HepG2 (cell line): ENCODE data around the gene RAB9A.

Experiments
- ERF ChIP-seq: IDR thresholded peaks from 2 replicates; pipeline ENCODE4 v1.6.1; 2018; ENCODE audit warnings: missing biosample characterization, missing genetic modification reagents
- HCFC1 ChIP-seq: fragments of 150-350 bp; IDR thresholded peaks from 2 replicates; pipeline ENCODE4 v1.6.1; 2014; ENCODE audit warnings: low read depth, low read length
- HNRNPK ChIP-seq: fragments of 200-400 bp; formaldehyde crosslinking; IDR thresholded peaks from 2 replicates; pipeline ENCODE4 v1.6.1; 2018; ENCODE audit warnings: low read length, low read depth, moderate library complexity, mild to moderate bottlenecking; ENCODE audit not compliant: poor library complexity, severe bottlenecking
- HNRNPLL ChIP-seq: fragments of 200-400 bp; formaldehyde crosslinking; IDR thresholded peaks from 2 replicates; pipeline ENCODE4 v1.6.1; 2017; ENCODE audit warnings: mild to moderate bottlenecking, low read depth, low read length; ENCODE audit not compliant: poor library complexity, severe bottlenecking
- NFE2L1 ChIP-seq: sonication (generic); formaldehyde crosslinking; IDR thresholded peaks from 2 replicates; pipeline ENCODE4 v1.4.0; 2020; ENCODE audit warnings: missing genetic modification reagents, mild to moderate bottlenecking, borderline replicate concordance
- PHF20 ChIP-seq: sonication (generic); formaldehyde crosslinking; IDR thresholded peaks from 2 replicates; pipeline ENCODE4 v1.5.0; 2020; ENCODE audit warnings: mild to moderate bottlenecking, missing genetic modification reagents
- SRF ChIP-seq: IDR thresholded peaks from 2 replicates; pipeline ENCODE4 v1.6.1; 2011; ENCODE audit warnings: mild to moderate bottlenecking, low read depth, low read length, moderate library complexity
- U2AF2 ChIP-seq: fragments of 200-400 bp; formaldehyde crosslinking; IDR thresholded peaks from 2 replicates; pipeline ENCODE4 v1.6.1; 2017; ENCODE audit warnings: low read depth, mild to moderate bottlenecking, low read length
- TF ChIP-seq, protein P1 (sequence below): sonication (generic); formaldehyde crosslinking; IDR thresholded peaks from 2 replicates; pipeline ENCODE4 v1.5.0; 2020; ENCODE audit warnings: mild to moderate bottlenecking, missing genetic modification reagents, moderate library complexity
- TF ChIP-seq, protein P2 (sequence below): IDR thresholded peaks from 2 replicates; pipeline ENCODE4 v1.6.1; 2016; ENCODE audit warnings: low read depth, borderline replicate concordance
- TF ChIP-seq, protein P3 (sequence below): IDR thresholded peaks from 2 replicates; pipeline ENCODE4 v1.6.1; 2016
- TF ChIP-seq, protein P4 (sequence below): sonication (generic); formaldehyde crosslinking; IDR thresholded peaks from 2 replicates; pipeline ENCODE4 v1.5.1; 2020; ENCODE audit warnings: mild to moderate bottlenecking, missing genetic modification reagents, borderline replicate concordance
- TF ChIP-seq, protein P5 (sequence below): sonication (generic); formaldehyde crosslinking; IDR thresholded peaks from 2 replicates; pipeline ENCODE4 v1.5.0; 2020; ENCODE audit warnings: mild to moderate bottlenecking, missing genetic modification reagents, borderline replicate concordance

DNA sequence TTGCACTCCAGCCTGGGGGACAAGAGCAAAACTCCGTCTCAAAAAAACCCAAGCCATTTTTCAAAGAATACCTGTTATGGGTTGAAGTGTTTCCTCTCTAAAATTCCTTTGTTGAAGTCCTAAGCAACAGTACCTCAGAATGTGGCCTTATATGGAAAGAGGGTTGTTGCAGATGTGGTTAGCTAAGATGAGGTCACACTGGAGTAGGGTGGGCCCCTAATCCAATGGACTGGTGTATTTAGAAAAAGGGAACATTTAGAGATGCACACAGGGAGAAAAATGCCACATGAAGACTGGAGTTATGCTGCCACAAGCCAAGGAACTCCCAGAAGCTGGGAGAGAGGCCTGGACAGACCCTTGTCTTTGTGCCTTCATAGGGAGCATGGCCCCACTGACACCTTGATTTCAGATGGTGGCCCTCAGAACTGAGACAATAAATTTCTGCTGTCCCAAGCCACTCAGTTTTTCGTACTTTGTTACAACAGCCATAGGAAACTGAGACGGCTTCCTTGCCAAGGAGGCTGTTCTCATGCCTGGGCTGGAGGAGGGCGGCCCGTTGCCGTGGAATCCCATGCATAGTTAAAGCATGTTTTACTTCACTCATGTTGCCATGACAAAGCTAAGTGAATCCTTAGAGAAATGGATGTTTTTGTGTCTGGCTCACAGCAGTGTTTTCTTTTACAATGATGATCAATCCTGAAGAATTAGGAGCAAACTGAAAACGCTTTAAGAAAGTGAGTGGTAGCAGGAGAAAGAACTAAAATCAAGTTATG lies 29.0 kb downstream of the RAB9A start:
- TF ChIP-seq, protein P1, sequence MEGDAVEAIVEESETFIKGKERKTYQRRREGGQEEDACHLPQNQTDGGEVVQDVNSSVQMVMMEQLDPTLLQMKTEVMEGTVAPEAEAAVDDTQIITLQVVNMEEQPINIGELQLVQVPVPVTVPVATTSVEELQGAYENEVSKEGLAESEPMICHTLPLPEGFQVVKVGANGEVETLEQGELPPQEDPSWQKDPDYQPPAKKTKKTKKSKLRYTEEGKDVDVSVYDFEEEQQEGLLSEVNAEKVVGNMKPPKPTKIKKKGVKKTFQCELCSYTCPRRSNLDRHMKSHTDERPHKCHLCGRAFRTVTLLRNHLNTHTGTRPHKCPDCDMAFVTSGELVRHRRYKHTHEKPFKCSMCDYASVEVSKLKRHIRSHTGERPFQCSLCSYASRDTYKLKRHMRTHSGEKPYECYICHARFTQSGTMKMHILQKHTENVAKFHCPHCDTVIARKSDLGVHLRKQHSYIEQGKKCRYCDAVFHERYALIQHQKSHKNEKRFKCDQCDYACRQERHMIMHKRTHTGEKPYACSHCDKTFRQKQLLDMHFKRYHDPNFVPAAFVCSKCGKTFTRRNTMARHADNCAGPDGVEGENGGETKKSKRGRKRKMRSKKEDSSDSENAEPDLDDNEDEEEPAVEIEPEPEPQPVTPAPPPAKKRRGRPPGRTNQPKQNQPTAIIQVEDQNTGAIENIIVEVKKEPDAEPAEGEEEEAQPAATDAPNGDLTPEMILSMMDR, result no peak
- no peak for TF ChIP-seq PHF20
- TF ChIP-seq HNRNPLL, result no peak
- TF ChIP-seq NFE2L1 (CRISPR knock-in tag), result no peak
- no peak for TF ChIP-seq ERF (CRISPR knock-in tag)
- TF ChIP-seq HCFC1, result no peak
- TF ChIP-seq, protein P2, sequence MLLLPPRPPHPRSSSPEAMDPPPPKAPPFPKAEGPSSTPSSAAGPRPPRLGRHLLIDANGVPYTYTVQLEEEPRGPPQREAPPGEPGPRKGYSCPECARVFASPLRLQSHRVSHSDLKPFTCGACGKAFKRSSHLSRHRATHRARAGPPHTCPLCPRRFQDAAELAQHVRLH (CRISPR knock-in tag), result no peak
- TF ChIP-seq, protein P3, sequence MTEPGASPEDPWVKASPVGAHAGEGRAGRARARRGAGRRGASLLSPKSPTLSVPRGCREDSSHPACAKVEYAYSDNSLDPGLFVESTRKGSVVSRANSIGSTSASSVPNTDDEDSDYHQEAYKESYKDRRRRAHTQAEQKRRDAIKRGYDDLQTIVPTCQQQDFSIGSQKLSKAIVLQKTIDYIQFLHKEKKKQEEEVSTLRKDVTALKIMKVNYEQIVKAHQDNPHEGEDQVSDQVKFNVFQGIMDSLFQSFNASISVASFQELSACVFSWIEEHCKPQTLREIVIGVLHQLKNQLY (CRISPR knock-in tag), result no peak
- TF ChIP-seq, protein P4, sequence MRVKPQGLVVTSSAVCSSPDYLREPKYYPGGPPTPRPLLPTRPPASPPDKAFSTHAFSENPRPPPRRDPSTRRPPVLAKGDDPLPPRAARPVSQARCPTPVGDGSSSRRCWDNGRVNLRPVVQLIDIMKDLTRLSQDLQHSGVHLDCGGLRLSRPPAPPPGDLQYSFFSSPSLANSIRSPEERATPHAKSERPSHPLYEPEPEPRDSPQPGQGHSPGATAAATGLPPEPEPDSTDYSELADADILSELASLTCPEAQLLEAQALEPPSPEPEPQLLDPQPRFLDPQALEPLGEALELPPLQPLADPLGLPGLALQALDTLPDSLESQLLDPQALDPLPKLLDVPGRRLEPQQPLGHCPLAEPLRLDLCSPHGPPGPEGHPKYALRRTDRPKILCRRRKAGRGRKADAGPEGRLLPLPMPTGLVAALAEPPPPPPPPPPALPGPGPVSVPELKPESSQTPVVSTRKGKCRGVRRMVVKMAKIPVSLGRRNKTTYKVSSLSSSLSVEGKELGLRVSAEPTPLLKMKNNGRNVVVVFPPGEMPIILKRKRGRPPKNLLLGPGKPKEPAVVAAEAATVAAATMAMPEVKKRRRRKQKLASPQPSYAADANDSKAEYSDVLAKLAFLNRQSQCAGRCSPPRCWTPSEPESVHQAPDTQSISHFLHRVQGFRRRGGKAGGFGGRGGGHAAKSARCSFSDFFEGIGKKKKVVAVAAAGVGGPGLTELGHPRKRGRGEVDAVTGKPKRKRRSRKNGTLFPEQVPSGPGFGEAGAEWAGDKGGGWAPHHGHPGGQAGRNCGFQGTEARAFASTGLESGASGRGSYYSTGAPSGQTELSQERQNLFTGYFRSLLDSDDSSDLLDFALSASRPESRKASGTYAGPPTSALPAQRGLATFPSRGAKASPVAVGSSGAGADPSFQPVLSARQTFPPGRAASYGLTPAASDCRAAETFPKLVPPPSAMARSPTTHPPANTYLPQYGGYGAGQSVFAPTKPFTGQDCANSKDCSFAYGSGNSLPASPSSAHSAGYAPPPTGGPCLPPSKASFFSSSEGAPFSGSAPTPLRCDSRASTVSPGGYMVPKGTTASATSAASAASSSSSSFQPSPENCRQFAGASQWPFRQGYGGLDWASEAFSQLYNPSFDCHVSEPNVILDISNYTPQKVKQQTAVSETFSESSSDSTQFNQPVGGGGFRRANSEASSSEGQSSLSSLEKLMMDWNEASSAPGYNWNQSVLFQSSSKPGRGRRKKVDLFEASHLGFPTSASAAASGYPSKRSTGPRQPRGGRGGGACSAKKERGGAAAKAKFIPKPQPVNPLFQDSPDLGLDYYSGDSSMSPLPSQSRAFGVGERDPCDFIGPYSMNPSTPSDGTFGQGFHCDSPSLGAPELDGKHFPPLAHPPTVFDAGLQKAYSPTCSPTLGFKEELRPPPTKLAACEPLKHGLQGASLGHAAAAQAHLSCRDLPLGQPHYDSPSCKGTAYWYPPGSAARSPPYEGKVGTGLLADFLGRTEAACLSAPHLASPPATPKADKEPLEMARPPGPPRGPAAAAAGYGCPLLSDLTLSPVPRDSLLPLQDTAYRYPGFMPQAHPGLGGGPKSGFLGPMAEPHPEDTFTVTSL (CRISPR knock-in tag), result no peak
- TF ChIP-seq, protein P5, sequence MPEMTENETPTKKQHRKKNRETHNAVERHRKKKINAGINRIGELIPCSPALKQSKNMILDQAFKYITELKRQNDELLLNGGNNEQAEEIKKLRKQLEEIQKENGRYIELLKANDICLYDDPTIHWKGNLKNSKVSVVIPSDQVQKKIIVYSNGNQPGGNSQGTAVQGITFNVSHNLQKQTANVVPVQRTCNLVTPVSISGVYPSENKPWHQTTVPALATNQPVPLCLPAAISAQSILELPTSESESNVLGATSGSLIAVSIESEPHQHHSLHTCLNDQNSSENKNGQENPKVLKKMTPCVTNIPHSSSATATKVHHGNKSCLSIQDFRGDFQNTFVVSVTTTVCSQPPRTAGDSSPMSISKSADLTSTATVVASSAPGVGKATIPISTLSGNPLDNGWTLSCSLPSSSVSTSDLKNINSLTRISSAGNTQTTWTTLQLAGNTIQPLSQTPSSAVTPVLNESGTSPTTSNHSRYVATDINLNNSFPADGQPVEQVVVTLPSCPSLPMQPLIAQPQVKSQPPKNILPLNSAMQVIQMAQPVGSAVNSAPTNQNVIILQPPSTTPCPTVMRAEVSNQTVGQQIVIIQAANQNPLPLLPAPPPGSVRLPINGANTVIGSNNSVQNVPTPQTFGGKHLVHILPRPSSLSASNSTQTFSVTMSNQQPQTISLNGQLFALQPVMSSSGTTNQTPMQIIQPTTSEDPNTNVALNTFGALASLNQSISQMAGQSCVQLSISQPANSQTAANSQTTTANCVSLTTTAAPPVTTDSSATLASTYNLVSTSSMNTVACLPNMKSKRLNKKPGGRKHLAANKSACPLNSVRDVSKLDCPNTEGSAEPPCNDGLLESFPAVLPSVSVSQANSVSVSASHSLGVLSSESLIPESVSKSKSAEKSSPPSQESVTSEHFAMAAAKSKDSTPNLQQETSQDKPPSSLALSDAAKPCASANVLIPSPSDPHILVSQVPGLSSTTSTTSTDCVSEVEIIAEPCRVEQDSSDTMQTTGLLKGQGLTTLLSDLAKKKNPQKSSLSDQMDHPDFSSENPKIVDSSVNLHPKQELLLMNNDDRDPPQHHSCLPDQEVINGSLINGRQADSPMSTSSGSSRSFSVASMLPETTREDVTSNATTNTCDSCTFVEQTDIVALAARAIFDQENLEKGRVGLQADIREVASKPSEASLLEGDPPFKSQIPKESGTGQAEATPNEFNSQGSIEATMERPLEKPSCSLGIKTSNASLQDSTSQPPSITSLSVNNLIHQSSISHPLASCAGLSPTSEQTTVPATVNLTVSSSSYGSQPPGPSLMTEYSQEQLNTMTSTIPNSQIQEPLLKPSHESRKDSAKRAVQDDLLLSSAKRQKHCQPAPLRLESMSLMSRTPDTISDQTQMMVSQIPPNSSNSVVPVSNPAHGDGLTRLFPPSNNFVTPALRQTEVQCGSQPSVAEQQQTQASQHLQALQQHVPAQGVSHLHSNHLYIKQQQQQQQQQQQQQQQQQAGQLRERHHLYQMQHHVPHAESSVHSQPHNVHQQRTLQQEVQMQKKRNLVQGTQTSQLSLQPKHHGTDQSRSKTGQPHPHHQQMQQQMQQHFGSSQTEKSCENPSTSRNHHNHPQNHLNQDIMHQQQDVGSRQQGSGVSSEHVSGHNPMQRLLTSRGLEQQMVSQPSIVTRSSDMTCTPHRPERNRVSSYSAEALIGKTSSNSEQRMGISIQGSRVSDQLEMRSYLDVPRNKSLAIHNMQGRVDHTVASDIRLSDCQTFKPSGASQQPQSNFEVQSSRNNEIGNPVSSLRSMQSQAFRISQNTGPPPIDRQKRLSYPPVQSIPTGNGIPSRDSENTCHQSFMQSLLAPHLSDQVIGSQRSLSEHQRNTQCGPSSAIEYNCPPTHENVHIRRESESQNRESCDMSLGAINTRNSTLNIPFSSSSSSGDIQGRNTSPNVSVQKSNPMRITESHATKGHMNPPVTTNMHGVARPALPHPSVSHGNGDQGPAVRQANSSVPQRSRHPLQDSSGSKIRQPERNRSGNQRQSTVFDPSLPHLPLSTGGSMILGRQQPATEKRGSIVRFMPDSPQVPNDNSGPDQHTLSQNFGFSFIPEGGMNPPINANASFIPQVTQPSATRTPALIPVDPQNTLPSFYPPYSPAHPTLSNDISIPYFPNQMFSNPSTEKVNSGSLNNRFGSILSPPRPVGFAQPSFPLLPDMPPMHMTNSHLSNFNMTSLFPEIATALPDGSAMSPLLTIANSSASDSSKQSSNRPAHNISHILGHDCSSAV (CRISPR knock-in tag), result no peak
- no peak for TF ChIP-seq U2AF2
- TF ChIP-seq SRF, result no peak
- no peak for TF ChIP-seq HNRNPK
